ENCODE results near the gene GALNT7. TPM values are rescaled to one million over a fixed set of nuclear protein-coding genes. Genes with fewer than 3 reads are reported as not detected.
"Not testable (repeated sequence)": the region's sequence is repeated elsewhere in the genome, so short reads cannot be mapped to it uniquely, and the experiment has no call there.

Gene GALNT7
- total RNA-seq, 1 donor from 2014 or later: 33.1 TPM

GRCh38 chr4:173170182-173170778 is 1.7 kb downstream of the GALNT7 start:
- Mint-ChIP-seq H3K27ac (peak overlapping the region; percentile 84), H3K36me3 (ENCODE audit: low read depth) (peaks cover 4% of the 10 kb centered on the region), H3K4me1 (ENCODE audit: low read depth) (peaks cover 51% of the 10 kb centered on the region), H3K27me3 (ENCODE audit: low read depth) (no peaks in the 10 kb centered on the region), H3K9me3 (no peaks in the 10 kb centered on the region), H3K4me3 (ENCODE audit: low read depth) (peak overlapping the region; percentile 89)
- intact Hi-C loops (cut with micrococcal nuclease): loop anchor here (1.0 kb wide), 1 partner anchor 11 kb away; no protein-coding TSS in a partner anchor
- no peak for DNase-seq (ENCODE audit: low spot score)

DNA sequence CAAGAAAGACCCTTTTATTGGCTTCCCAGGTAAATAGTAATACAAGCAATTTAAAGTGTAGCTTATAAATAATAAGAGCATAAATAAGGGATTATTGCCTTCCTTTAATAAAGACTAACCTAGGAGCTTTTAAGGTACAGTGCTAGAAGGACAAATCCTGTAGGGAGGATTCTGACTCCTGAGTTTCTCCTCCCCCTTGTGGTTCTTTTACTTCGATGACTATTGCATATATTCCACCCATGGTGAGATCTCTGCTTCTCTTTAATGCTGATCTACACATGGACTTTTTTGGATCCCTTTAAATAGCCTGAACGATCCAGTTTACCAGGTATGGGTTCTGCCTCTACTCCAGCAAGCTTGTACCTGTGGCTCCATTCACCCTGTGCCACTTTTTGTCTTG is 2.5 kb downstream of the GALNT7 start:
- Mint-ChIP-seq H3K4me3 (ENCODE audit: low read depth) (peak overlapping the region; percentile 89), H3K27ac (no peak overlapping the region), H3K27me3 (ENCODE audit: low read depth) (no peaks in the 10 kb centered on the region), H3K4me1 (ENCODE audit: low read depth) (peaks cover 49% of the 10 kb centered on the region), H3K36me3 (ENCODE audit: low read depth) (peaks cover 4% of the 10 kb centered on the region), H3K9me3 (no peaks in the 10 kb centered on the region)
- intact Hi-C loops (cut with micrococcal nuclease): no loop called here
- DNase-seq (ENCODE audit: low spot score): no peak

GRCh38 chr4:173171987-173172386 is 3.4 kb downstream of the GALNT7 start:
- no peak overlapping the region for H3K27ac Mint-ChIP-seq
- H3K36me3 Mint-ChIP-seq (ENCODE audit: low read depth): no peaks in the 10 kb centered on the region
- no peaks in the 10 kb centered on the region for H3K9me3 Mint-ChIP-seq
- intact Hi-C loops (cut with micrococcal nuclease): no loop called here
- peaks cover 42% of the 10 kb centered on the region for H3K4me1 Mint-ChIP-seq (ENCODE audit: low read depth)
- DNase-seq (ENCODE audit: low spot score): no peak
- no peak overlapping the region for H3K4me3 Mint-ChIP-seq (ENCODE audit: low read depth)
- no peaks in the 10 kb centered on the region for H3K27me3 Mint-ChIP-seq (ENCODE audit: low read depth)

GRCh38 chr4:173174184-173174583 is 5.6 kb downstream of the GALNT7 start:
- H3K9me3 Mint-ChIP-seq: no peaks in the 10 kb centered on the region
- peaks cover 36% of the 10 kb centered on the region for H3K4me1 Mint-ChIP-seq (ENCODE audit: low read depth)
- H3K27me3 Mint-ChIP-seq (ENCODE audit: low read depth): no peaks in the 10 kb centered on the region
- intact Hi-C loops (cut with micrococcal nuclease): no loop called here
- no peak for DNase-seq (ENCODE audit: low spot score)
- H3K36me3 Mint-ChIP-seq (ENCODE audit: low read depth): no peaks in the 10 kb centered on the region
- H3K4me3 Mint-ChIP-seq (ENCODE audit: low read depth): no peak overlapping the region
- H3K27ac Mint-ChIP-seq: no peak overlapping the region

GRCh38 chr4:173174594-173175012 is 6.0 kb downstream of the GALNT7 start:
- no peak overlapping the region for H3K4me3 Mint-ChIP-seq (ENCODE audit: low read depth)

DNA sequence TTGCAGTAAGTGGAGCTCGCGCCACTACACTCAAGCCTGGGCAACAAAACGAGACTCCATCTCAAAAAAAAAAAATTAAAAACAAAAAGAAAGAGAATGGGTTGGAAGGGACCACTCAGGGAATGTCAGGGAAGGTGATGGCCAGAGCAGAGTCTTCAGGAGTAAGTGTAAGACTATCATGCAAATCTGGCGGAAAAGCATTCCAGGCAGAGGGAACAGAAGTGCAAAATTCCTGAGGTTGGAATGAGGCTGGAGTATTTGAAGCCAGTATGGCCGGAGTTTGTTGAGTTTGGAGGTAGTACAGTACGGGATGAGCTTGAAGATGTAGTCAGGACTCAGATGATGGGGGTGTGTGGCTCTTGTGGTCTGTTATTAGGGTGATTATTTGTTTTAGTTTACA is 7.4 kb downstream of the GALNT7 start:
- no peak for DNase-seq (ENCODE audit: low spot score)
- Mint-ChIP-seq H3K27me3 (ENCODE audit: low read depth) (no peaks in the 10 kb centered on the region), H3K9me3 (no peaks in the 10 kb centered on the region), H3K4me1 (ENCODE audit: low read depth) (peaks cover 27% of the 10 kb centered on the region), H3K4me3 (ENCODE audit: low read depth) (no peak overlapping the region), H3K36me3 (ENCODE audit: low read depth) (no peaks in the 10 kb centered on the region), H3K27ac (no peak overlapping the region)
- intact Hi-C loops (cut with micrococcal nuclease): no loop called here

More at GRCh38 chr4:173174594-173175012, 6.0 kb downstream of the GALNT7 start:
- DNase-seq (ENCODE audit: low spot score): no peak
- H3K4me1 Mint-ChIP-seq (ENCODE audit: low read depth): peaks cover 36% of the 10 kb centered on the region
- H3K27ac Mint-ChIP-seq: no peak overlapping the region
- no peaks in the 10 kb centered on the region for H3K36me3 Mint-ChIP-seq (ENCODE audit: low read depth)
- intact Hi-C loops (cut with micrococcal nuclease): no loop called here
- H3K27me3 Mint-ChIP-seq (ENCODE audit: low read depth): no peaks in the 10 kb centered on the region
- no peaks in the 10 kb centered on the region for H3K9me3 Mint-ChIP-seq

- Mint-ChIP-seq H3K4me1 (ENCODE audit: low read depth) (peaks cover 20% of the 10 kb centered on the region), H3K27me3 (ENCODE audit: low read depth) (no peaks in the 10 kb centered on the region), H3K4me3 (ENCODE audit: low read depth) (no peak overlapping the region), H3K9me3 (no peaks in the 10 kb centered on the region), H3K36me3 (ENCODE audit: low read depth) (no peaks in the 10 kb centered on the region), H3K27ac (no peak overlapping the region)
- intact Hi-C loops (cut with micrococcal nuclease): no loop called here
- no peak for DNase-seq (ENCODE audit: low spot score)
Measured at GRCh38 chr4:173177232-173177631, 8.6 kb downstream of the GALNT7 start.

- Mint-ChIP-seq H3K4me1 (ENCODE audit: low read depth) (peaks cover 19% of the 10 kb centered on the region), H3K4me3 (ENCODE audit: low read depth) (no peak overlapping the region), H3K27ac (no peak overlapping the region), H3K9me3 (no peaks in the 10 kb centered on the region), H3K36me3 (ENCODE audit: low read depth) (no peaks in the 10 kb centered on the region), H3K27me3 (ENCODE audit: low read depth) (no peaks in the 10 kb centered on the region)
- no peak for DNase-seq (ENCODE audit: low spot score)
- intact Hi-C loops (cut with micrococcal nuclease): no loop called here
Measured at GRCh38 chr4:173178144-173178543, 9.5 kb downstream of the GALNT7 start.

- Mint-ChIP-seq H3K9me3 (no peaks in the 10 kb centered on the region), H3K36me3 (ENCODE audit: low read depth) (no peaks in the 10 kb centered on the region), H3K27ac (no peak overlapping the region), H3K4me1 (ENCODE audit: low read depth) (peaks cover 20% of the 10 kb centered on the region), H3K27me3 (ENCODE audit: low read depth) (no peaks in the 10 kb centered on the region), H3K4me3 (ENCODE audit: low read depth) (no peak overlapping the region)
- DNase-seq (ENCODE audit: low spot score): no peak
- intact Hi-C loops (cut with micrococcal nuclease): loop anchor here (1.0 kb wide), 1 partner anchor 12 kb away; no protein-coding TSS in a partner anchor
Measured at GRCh38 chr4:173181848-173182247, 13.2 kb downstream of the GALNT7 start.

GRCh38 chr4:173182403-173182802 is 13.8 kb downstream of the GALNT7 start:
- peaks cover 17% of the 10 kb centered on the region for H3K4me1 Mint-ChIP-seq (ENCODE audit: low read depth)
- no peaks in the 10 kb centered on the region for H3K9me3 Mint-ChIP-seq
- H3K36me3 Mint-ChIP-seq (ENCODE audit: low read depth): no peaks in the 10 kb centered on the region
- no peak for DNase-seq (ENCODE audit: low spot score)
- no peak overlapping the region for H3K4me3 Mint-ChIP-seq (ENCODE audit: low read depth)
- intact Hi-C loops (cut with micrococcal nuclease): no loop called here
- H3K27me3 Mint-ChIP-seq (ENCODE audit: low read depth): no peaks in the 10 kb centered on the region
- no peak overlapping the region for H3K27ac Mint-ChIP-seq

DNA sequence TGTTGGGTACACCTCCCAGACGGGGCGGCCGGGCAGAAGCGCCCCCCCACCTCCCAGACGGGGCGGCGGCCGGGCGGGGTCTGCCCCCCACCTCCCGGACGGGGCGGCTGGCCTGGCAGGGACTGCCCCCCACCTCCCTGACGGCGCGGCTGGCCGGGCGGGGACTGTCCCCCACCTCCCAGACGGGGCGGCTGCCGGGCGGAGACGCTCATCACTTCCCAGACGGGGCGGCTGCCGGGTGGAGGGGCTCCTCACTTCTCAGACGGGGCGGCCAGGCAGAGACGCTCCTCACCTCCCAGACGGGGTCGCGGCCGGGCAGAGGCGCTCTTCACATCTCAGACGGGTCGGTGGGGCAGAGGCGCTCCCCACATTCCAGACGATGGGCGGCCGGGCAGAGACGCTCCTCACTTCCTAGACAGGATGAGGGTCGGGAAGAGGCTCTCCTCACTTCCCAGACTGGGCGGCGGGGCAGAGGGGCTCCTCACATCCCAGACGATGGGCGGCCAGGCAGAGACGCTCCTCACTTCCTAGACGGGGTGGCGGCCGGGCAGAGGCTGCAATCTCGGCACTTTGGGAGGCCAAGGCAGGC is 15.1 kb downstream of the GALNT7 start:
- H3K4me1 Mint-ChIP-seq (ENCODE audit: low read depth): peaks cover 19% of the 10 kb centered on the region
- intact Hi-C loops (cut with micrococcal nuclease); H3K4me3 Mint-ChIP-seq (ENCODE audit: low read depth); H3K9me3 Mint-ChIP-seq; DNase-seq (ENCODE audit: low spot score); H3K27ac Mint-ChIP-seq; H3K27me3 Mint-ChIP-seq (ENCODE audit: low read depth); H3K36me3 Mint-ChIP-seq (ENCODE audit: low read depth): not testable (repeated sequence)

DNA sequence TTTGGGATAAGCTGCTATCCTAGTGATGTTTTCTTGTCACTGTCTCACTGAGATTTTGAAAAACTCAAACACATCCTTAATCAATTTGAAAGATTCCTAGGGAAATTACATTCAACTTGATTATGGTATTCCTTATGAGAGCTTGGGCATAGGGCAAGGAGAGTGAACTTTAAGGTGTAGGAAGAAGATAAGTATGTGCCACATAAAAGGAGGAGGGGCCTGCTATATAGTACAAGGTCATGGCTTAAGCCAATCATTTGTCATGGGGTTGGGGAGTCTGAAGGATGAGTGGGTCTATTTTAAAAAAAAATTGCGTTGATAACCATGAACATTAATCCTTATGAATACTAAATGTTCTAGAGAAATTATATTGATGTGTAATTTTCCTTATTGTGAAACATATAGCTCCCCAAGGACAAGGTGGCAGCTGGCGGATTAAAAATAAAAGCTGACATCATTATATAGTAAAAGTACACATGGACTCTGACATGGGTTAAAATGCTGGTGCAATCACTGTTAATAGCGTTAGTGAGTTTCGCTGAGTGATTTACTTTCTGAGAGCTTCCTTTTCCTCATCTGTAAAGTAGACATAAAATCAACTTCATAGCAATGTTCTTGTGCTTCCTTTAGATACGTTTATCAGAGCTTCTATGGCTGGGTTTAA is 17.4 kb downstream of the GALNT7 start:
- Mint-ChIP-seq H3K4me1 (ENCODE audit: low read depth) (peaks cover 33% of the 10 kb centered on the region), H3K27ac (no peak overlapping the region)

GRCh38 chr4:173187732-173188131 is 19.1 kb downstream of the GALNT7 start:
- no peaks in the 10 kb centered on the region for H3K9me3 Mint-ChIP-seq
- no peaks in the 10 kb centered on the region for H3K27me3 Mint-ChIP-seq (ENCODE audit: low read depth)
- peaks cover 3% of the 10 kb centered on the region for H3K36me3 Mint-ChIP-seq (ENCODE audit: low read depth)
- H3K4me3 Mint-ChIP-seq (ENCODE audit: low read depth): no peak overlapping the region
- H3K4me1 Mint-ChIP-seq (ENCODE audit: low read depth): peaks cover 49% of the 10 kb centered on the region
- H3K27ac Mint-ChIP-seq: no peak overlapping the region
- intact Hi-C loops (cut with micrococcal nuclease): no loop called here
- no peak for DNase-seq (ENCODE audit: low spot score)

More for the DNA sequence above, 17.4 kb downstream of the GALNT7 start:
- Mint-ChIP-seq H3K9me3 (no peaks in the 10 kb centered on the region), H3K4me3 (ENCODE audit: low read depth) (no peak overlapping the region), H3K36me3 (ENCODE audit: low read depth) (peaks cover 3% of the 10 kb centered on the region), H3K27me3 (ENCODE audit: low read depth) (no peaks in the 10 kb centered on the region)
- no peak for DNase-seq (ENCODE audit: low spot score)
- intact Hi-C loops (cut with micrococcal nuclease): no loop called here

All from activated T-helper 2 cell treated with anti-CD3 and anti-CD28 coated beads, Interferon-gamma antibody, Interleukin-2, Interleukin-4, amounts not matched to agents 10 μg/mL and 5 μg/mL and 100 μg/mL, durations not matched to agents 14 hours and 24 hours and 36 hours (primary cell).